Measurements from ENCODE around the gene ARL3. TPM values are rescaled to one million over a fixed set of nuclear protein-coding genes. Genes with fewer than 3 reads are reported as not detected.

ARL3 gene
- total and polyA plus RNA-seq, 7 donors = 4.6 to 12.0 (median 8.3) TPM

- no peak for DNase-seq
- TF ChIP-seq EP300 (IDR thresholded peaks at IDR 0.05) = no peak
- no peak for TF ChIP-seq POLR2AphosphoS5 (IDR thresholded peaks at IDR 0.05)
- no peak for TF ChIP-seq CTCF (IDR thresholded peaks at IDR 0.05)
- TF ChIP-seq POLR2A (IDR thresholded peaks at IDR 0.05) = no peak
- Histone ChIP-seq H3K4me1 (peaks cover 0 to 11% (median 3%) of the 10 kb centered on the region in 4 donors), H3K27me3 (no peaks in the 10 kb centered on the region), H3K27ac (no peak overlapping the region), H3K9me3 (no peaks in the 10 kb centered on the region), H3K36me3 (peaks cover 0 to 22% (median 0%) of the 10 kb centered on the region in 4 donors), H3K4me3 (no peak overlapping the region)
- intact Hi-C loops (cut with DNase I) = loop anchor here (10.0 kb wide), 1 partner anchor 323 kb away; no protein-coding TSS in a partner anchor
- WGBS, 2 donors = 83 to 87% methylated on average over 5 of the region's 5 CpGs
Measured at GRCh38 chr10:102731222-102731800, 17.1 kb upstream of the ARL3 start.

GRCh38 chr10:102729029-102730026 is 15.1 kb upstream of the ARL3 start:
- DNase-seq = peak; percentile 94
- Histone ChIP-seq H3K4me3 (no peak overlapping the region), H3K27ac (peak overlapping the region in 1 of 4 donors; percentile 2), H3K9me3 (no peaks in the 10 kb centered on the region), H3K36me3 (peaks cover 0 to 22% (median 0%) of the 10 kb centered on the region in 4 donors), H3K4me1 (peaks cover 0 to 11% (median 3%) of the 10 kb centered on the region in 4 donors), H3K27me3 (no peaks in the 10 kb centered on the region)
- 60 to 63% methylated on average over 30 of the region's 30 CpGs for WGBS, 2 donors
- TF ChIP-seq POLR2AphosphoS5 (IDR thresholded peaks at IDR 0.05) = peak in 1 of 4 donors; percentile 12
- TF ChIP-seq POLR2A (IDR thresholded peaks at IDR 0.05) = no peak
- TF ChIP-seq EP300 (IDR thresholded peaks at IDR 0.05) = no peak
- TF ChIP-seq CTCF (IDR thresholded peaks at IDR 0.05) = peak; percentile 89 to 92 (median 91)
- intact Hi-C loops (cut with DNase I) = loop anchor here (1.0 to 10.0 kb wide), 4 partner anchors 108 to 515 kb away; partner anchors contain the start of genes CYP17A1 and RPEL1

GRCh38 chr10:102727037-102727818 is 13.0 kb upstream of the ARL3 start:
- Histone ChIP-seq H3K36me3 (peaks cover 0 to 16% (median 0%) of the 10 kb centered on the region in 4 donors), H3K9me3 (no peaks in the 10 kb centered on the region), H3K27ac (no peak overlapping the region), H3K4me3 (no peak overlapping the region), H3K4me1 (peaks cover 0 to 11% (median 3%) of the 10 kb centered on the region in 4 donors), H3K27me3 (no peaks in the 10 kb centered on the region)
- no peak for DNase-seq
- 79 to 84% methylated on average over 13 of the region's 13 CpGs for WGBS, 2 donors
- intact Hi-C loops (cut with DNase I) = loop anchor here (5.0 to 10.0 kb wide), 2 partner anchors 110 to 518 kb away; partner anchors contain the start of genes CYP17A1 and RPEL1
- no peak for TF ChIP-seq POLR2A (IDR thresholded peaks at IDR 0.05)
- no peak for TF ChIP-seq POLR2AphosphoS5 (IDR thresholded peaks at IDR 0.05)
- no peak for TF ChIP-seq CTCF (IDR thresholded peaks at IDR 0.05)
- TF ChIP-seq EP300 (IDR thresholded peaks at IDR 0.05) = no peak

- Histone ChIP-seq H3K27ac (no peak overlapping the region), H3K36me3 (peaks cover 0 to 16% (median 0%) of the 10 kb centered on the region in 4 donors), H3K9me3 (no peaks in the 10 kb centered on the region), H3K4me3 (no peak overlapping the region), H3K27me3 (no peaks in the 10 kb centered on the region), H3K4me1 (peaks cover 0 to 11% (median 3%) of the 10 kb centered on the region in 4 donors)
- no peak for TF ChIP-seq POLR2AphosphoS5 (IDR thresholded peaks at IDR 0.05)
- TF ChIP-seq POLR2A (IDR thresholded peaks at IDR 0.05) = no peak
- no peak for TF ChIP-seq CTCF (IDR thresholded peaks at IDR 0.05)
- TF ChIP-seq EP300 (IDR thresholded peaks at IDR 0.05) = no peak
- DNase-seq = no peak
- intact Hi-C loops (cut with DNase I) = loop anchor here (5.0 to 10.0 kb wide), 2 partner anchors 111 to 519 kb away; partner anchors contain the start of genes CYP17A1 and RPEL1
- 60% methylated on average over 3 of the region's 3 CpGs for WGBS, 2 donors
Measured at GRCh38 chr10:102726274-102726673, 12.1 kb upstream of the ARL3 start.

Measured in sigmoid colon (tissue), 7 donors.